HG03575 (cell line): Measurements from ENCODE around the gene CERS5.
"Not testable (repeated sequence)": the region's sequence is repeated elsewhere in the genome, so short reads cannot be mapped to it uniquely, and the experiment has no call there.

Source experiments
- ATAC-seq: cut with Tn5 transposase; IDR thresholded peaks from one replicate; pipeline ENCODE4 v1.9.1; 2021; ENCODE audit not compliant: unreplicated experiment, insufficient number of reproducible peaks, low FRiP score; ENCODE audit errors: extremely low read depth

Gene CERS5

GRCh38 chr12:50086148-50086547, 81.0 kb downstream of the CERS5 start:
- ATAC-seq: no peak

- ATAC-seq: no peak
Observed at GRCh38 chr12:50085615-50086072, 81.5 kb downstream of the CERS5 start.

GRCh38 chr12:50084775-50085614, 82.2 kb downstream of the CERS5 start, which contains the start of gene SMARCD1:
TSS of gene SMARCD1 (plus strand) at chr12:50085342. CDS start at chr12:50085370, 28 bp downstream.
- no peak for ATAC-seq

- ATAC-seq: not testable (repeated sequence)
Observed at GRCh38 chr12:50084409-50084774, 82.8 kb downstream of the CERS5 start.

GRCh38 chr12:50083301-50083700, 83.9 kb downstream of the CERS5 start:
- no peak for ATAC-seq

- no peak for ATAC-seq
Observed at GRCh38 chr12:50082644-50083043, 84.5 kb downstream of the CERS5 start.

GRCh38 chr12:50081096-50081808, 85.9 kb downstream of the CERS5 start:
- ATAC-seq: no peak

- no peak for ATAC-seq
Observed at GRCh38 chr12:50079771-50080170, 87.4 kb downstream of the CERS5 start.
